CMK (cell line): ENCODE results near the gene FNDC3B.

Experiments
- DNase-seq: peaks from one replicate; pipeline ENCODE4 v3.0.0-alpha.2; 2010; ENCODE audit warnings: low read depth

FNDC3B gene

GRCh38 chr3:172150913-172151650, 111.7 kb downstream of the FNDC3B start:
- DNase-seq, result no peak

GRCh38 chr3:172151651-172152649, 112.6 kb downstream of the FNDC3B start:
- no peak for DNase-seq

GRCh38 chr3:172152874-172153273, 113.5 kb downstream of the FNDC3B start:
- DNase-seq, result no peak

GRCh38 chr3:172153335-172153861, 114.0 kb downstream of the FNDC3B start:
- DNase-seq, result no peak

DNA sequence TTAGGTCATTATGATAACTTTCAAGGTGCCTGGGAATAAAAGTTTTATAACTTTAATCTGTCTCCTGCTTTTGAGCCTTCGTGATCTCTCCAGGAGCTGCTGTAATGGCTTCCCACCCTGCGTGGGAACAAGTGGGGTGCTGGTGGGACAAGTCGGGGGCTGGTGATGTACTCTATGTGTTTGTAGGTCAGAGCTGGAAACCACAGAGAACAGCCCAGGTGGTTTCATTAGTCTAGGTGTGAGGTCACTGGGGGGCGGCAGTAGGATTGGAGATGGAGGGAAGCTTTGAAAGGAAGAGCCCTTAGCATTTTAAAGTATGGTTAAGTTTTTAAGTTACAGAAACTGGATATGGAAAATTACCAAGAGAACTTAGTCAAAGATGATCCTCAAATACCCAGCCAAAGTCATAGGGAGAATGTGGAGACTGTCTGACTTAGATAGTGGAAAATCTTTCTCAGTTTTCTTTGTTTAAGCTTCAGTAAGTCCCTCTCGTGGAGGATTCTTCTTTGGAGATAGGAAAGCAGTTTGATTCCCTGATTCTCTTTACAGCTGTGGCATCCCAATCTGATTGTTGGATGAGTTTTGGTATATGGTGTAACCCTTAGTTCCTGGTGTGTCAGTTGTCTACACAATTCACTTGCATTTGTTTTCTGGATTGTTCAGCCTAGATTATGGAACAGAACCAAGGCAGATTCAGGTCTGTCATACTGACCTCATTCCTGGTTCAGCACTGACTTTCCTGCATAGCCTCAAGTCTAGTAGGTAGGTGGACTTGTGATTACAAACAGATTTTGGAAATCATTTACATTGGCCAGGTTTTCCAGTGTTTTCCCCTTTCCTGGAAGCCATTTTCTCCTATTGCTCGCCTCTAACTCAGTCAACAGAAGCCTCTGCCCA, 115.6 kb downstream of the FNDC3B start:
- DNase-seq, result no peak

- DNase-seq, result no peak
Observed at GRCh38 chr3:172155897-172156585, 116.7 kb downstream of the FNDC3B start.

DNA sequence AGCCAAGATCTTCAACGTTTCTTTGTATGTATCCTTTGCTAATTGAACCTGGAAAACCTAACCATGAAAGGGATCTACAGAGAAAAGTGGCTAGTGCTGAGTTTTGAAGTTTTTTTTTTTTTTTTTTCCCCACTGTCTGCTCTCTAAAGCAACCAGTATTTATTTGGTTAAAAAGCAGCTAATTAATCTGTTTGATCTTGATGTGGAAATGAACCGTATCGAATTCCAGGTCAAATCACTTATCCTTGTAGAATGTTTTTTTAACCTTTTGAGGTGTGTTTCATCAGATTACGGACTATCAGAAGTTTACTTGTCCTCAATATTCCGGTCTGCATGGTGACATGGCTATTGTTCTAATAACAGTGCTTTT, 117.2 kb downstream of the FNDC3B start:
- DNase-seq, result no peak

- DNase-seq, result no peak
Observed at GRCh38 chr3:172157564-172158258, 118.3 kb downstream of the FNDC3B start.

DNA sequence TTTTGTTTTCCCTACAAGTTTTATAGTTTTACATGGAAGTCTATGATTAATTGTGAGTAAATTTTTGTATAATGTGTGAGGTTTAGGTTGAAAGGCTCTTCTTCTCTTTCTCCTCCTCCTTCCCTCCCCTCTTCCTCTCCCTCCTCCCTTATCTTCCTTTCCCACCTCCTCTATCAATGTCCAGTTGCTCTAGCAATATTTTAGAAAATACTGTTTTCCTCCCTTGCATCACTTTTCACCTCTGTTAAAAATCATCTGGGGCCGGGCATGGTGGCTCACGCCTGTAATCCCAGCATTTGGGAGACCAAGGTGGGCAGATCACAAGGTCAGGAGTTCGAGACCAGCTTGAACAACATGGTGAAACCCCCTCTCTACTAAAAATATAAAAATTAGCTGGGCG, 119.4 kb downstream of the FNDC3B start:
- DNase-seq, result no peak

DNA sequence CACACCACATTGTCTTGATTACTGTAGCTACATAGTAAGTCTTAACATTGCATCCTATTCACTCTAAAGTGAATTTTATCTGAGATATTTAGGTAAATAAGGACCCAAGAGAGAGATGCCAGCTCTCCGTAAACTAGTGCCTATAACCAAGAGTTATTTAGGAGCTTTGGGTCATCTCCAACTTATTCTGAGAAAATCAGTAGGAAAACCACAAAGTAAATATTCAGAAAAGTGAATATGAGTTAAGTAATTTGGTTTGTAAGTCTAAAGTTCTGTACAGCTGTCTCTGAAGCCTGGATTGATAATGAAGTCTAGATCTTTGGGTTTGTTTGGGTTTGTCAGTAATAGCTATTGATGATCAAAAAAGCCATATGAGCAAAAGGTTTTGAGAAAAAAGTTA, 120.0 kb downstream of the FNDC3B start:
- no peak for DNase-seq

DNA sequence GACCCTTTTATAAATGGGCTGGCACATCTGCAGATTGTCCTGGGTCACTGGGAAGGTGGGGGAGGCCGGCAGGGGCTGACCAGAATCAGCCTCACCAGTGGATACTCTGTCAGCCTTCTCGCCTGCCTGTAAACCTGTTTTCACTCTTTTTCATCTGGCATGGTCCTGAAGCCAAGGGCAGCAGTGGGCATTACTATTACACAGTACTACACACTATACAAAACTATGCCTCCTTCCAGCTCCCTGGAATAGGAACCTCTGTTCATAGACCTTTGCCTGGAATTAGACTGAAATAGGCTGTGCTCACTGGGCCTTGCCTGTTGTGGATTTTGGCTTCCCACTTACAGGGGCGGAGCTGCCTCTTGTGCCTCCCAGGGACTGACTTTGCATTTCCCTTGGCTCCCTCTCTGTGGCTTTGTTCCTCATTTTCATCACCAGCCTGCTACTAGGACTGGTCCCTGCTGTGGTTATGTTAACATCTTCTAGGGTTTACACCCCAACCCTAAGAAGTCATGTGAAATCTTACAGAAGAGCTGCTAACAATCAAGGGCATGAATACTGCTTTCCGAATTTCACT, 120.7 kb downstream of the FNDC3B start:
- no peak for DNase-seq

DNA sequence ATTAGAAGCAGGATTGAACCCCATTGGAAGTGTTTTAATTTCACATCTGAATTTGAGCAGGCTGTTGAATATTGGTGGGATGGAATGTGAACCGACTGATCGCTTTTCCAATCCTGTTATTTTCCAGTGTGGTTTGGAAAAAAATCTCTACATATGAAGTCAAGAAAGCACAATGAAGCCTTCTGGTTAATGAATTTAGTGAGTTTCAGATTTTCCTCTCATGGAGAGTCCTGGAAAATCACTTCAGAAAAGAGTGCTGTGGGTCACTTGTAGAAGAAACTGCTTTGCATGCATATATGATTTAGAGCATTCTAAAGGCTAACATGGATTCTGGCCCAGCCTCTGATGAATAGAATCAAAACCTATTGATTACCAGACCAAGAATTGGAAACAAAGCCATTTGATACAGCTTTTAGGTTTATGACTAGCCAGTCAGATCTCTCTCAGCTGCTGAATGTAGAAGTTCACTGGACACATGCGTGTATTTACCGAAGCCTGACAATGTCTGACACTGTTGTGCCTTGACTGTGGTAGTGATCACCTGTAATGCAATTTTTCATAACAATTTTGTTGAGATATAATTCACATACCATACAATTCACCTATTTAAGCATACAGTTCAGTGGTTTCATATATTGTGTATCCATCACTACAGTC, 121.9 kb downstream of the FNDC3B start:
- DNase-seq, result no peak

DNA sequence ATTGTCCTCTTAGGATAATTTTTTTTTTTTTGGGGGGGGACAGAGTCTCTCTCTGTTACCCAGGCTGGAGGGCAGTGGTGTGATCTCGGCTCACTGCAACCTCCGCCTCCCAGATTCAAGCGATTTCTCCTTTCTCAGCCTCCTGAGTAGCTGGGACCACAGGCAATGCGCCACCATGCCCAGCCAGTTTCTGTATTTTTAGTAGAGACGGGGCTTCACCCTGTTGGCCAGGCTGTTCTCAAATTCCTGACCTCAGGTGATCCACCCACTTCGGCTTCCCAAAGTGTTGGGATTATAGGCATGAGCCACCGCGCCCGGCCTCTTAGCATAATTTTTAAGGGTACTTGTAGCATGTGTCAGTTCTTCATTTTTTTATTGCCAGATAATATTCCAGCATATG, 122.6 kb downstream of the FNDC3B start:
- DNase-seq, result no peak

GRCh38 chr3:172163320-172163719, 123.9 kb downstream of the FNDC3B start:
- DNase-seq, result no peak

- no peak for DNase-seq
Observed at GRCh38 chr3:172164620-172165362, 125.4 kb downstream of the FNDC3B start.

DNA sequence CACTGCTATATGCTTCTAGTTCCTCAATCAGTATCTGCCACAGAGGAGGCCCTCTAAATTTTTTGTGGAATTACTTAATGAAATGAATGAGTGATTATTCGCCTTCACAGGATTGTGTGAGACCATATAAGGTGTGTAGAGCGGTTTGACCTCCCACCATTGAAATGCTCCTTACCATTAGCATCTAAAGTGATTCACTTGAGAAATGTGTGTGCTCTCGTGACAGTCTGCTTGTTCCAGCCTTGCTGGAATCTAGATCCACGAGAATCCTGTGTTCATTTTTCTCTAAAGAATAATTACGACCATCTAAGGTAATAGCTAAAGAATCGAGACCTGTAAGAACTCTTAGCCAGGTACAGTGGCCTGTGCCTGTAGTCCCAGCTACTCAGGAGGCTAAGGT, 126.9 kb downstream of the FNDC3B start:
- no peak for DNase-seq

GRCh38 chr3:172166890-172167289, 127.5 kb downstream of the FNDC3B start:
- DNase-seq, result no peak

- DNase-seq, result no peak
Observed at GRCh38 chr3:172167892-172168648, 128.7 kb downstream of the FNDC3B start.
